GM10248 (cell line): ENCODE results near the gene RPAP3.
"Not testable (repeated sequence)": the region's sequence is repeated elsewhere in the genome, so short reads cannot be mapped to it uniquely, and the experiment has no call there.

Experiments
- CTCF ChIA-PET: fragments of 300-600 bp; sonication (Branson Sonifier 250); formaldehyde crosslinking; extraction: SDS; loops from one replicate; lab custom pipeline; 2021; ENCODE audit warnings: antibody characterized with exemption; lab: Yijun Ruan, JAX
- POLR2A ChIA-PET: fragments of 350-650 bp; sonication (Branson Sonifier 250); formaldehyde crosslinking; extraction: SDS; loops from one replicate; lab custom pipeline; 2020; ENCODE audit warnings: antibody characterized with exemption; lab: Yijun Ruan, JAX
- DNase-seq: peaks from one replicate; pipeline ENCODE4 v3.0.0; 2012; ENCODE audit errors: extremely low spot score
- TF ChIP-seq, protein P1 (sequence below): IDR thresholded peaks from 2 replicates; pipeline ENCODE4 v1.5.1; 2012; ENCODE audit warnings: mild to moderate bottlenecking, low read depth; ENCODE audit errors: extremely low read depth, missing control alignments, control extremely low read depth

RPAP3 gene

DNA sequence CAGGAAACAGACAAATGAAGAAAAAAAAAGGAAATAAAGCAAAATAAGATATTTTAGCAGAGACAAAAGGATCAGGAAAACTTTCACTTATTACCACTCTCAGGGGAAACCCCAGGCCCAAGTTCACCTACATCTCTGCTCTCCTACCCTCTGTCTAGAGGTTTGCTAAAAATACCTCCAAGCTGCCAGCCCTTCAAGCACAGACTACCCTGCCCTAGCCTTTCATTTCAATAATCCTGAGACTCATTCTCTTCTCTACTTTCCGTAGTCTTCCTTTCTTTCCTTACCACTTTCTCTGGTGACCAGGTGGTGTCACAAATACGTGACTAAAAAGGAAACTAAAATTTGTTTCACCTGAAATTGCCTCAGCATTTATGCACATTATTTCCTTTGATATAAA lies 33.8 kb downstream of the RPAP3 start:
- CTCF ChIA-PET = interaction anchor here (1.3 kb wide), 1 partner anchor 20 kb away, joined by 3 read pairs; no protein-coding TSS in a partner anchor
- TF ChIP-seq, protein P1, sequence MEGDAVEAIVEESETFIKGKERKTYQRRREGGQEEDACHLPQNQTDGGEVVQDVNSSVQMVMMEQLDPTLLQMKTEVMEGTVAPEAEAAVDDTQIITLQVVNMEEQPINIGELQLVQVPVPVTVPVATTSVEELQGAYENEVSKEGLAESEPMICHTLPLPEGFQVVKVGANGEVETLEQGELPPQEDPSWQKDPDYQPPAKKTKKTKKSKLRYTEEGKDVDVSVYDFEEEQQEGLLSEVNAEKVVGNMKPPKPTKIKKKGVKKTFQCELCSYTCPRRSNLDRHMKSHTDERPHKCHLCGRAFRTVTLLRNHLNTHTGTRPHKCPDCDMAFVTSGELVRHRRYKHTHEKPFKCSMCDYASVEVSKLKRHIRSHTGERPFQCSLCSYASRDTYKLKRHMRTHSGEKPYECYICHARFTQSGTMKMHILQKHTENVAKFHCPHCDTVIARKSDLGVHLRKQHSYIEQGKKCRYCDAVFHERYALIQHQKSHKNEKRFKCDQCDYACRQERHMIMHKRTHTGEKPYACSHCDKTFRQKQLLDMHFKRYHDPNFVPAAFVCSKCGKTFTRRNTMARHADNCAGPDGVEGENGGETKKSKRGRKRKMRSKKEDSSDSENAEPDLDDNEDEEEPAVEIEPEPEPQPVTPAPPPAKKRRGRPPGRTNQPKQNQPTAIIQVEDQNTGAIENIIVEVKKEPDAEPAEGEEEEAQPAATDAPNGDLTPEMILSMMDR = no peak
- POLR2A ChIA-PET = no interaction called here
- no peak for DNase-seq

GRCh38 chr12:47667935-47668334 lies 37.9 kb downstream of the RPAP3 start:
- CTCF ChIA-PET = interaction anchor here (1.5 to 2.0 kb wide), 3 partner anchors 10 to 19 kb away, joined by 3 to 10 read pairs (median 5); no protein-coding TSS in a partner anchor
- DNase-seq, POLR2A ChIA-PET: not testable (repeated sequence)

DNA sequence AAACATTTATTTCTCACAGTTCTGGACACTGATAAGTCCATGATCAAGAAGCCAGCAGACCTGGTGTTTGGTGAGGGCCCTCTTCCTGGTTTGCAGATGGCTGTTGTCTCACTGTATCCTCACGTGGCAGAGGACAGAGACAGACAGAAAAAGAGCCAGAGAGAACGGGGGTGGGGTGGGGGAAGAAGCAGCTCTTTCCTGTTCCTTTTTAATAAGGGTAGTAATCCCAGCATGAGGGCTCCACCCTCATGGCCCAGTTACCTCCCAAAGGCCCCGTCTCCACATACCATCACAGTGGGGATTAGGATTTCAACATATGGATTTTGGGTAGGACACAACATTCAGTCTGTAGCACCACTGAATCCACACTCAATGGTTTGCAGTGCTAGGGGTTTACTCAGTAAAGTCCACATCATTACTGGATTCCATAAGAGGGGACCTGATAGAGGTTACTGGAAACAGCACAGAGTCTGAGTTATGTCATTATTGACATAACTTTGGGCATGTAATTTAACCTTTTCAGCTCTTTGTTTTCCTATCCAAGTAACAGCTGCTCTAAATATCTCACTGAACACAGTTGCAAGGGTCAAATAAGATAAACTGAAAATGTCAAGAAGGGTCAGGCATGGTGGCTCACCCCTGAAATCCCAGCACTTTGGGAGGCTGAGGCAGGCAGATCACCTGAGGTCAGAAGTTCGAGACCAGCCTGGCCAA lies 53.2 kb downstream of the RPAP3 start:
- POLR2A ChIA-PET = no interaction called here
- TF ChIP-seq, protein P1 = no peak
- DNase-seq = no peak
- CTCF ChIA-PET = interaction anchor here (0.7 to 3.4 kb wide), 22 partner anchors 9 to 620 kb away, joined by 3 to 27 read pairs (median 7); partner anchors contain the start of gene RPAP3

GRCh38 chr12:47651368-47652254 lies 54.2 kb downstream of the RPAP3 start:
- DNase-seq = peak; percentile 34
- ChIA-PET POLR2A (no interaction called here), CTCF (interaction anchor here (0.8 to 3.6 kb wide), 28 partner anchors 10 to 619 kb away, joined by 3 to 27 read pairs (median 6); partner anchors contain the start of genes ENDOU, RAPGEF3 and RPAP3)
- TF ChIP-seq, protein P1 = peak; percentile 56

GRCh38 chr12:47650469-47650868 lies 55.4 kb downstream of the RPAP3 start:
- CTCF ChIA-PET = interaction anchor here (1.1 to 3.6 kb wide), 12 partner anchors 11 to 580 kb away, joined by 3 to 27 read pairs (median 10); partner anchors contain the start of gene ENDOU
- POLR2A ChIA-PET = no interaction called here
- peak; percentile 32 for DNase-seq
- TF ChIP-seq, protein P1 = no peak

- CTCF ChIA-PET = interaction anchor here (1.1 to 3.6 kb wide), 3 partner anchors 13 to 189 kb away, joined by 3 to 13 read pairs (median 7); no protein-coding TSS in a partner anchor
- TF ChIP-seq, protein P1 = no peak
- POLR2A ChIA-PET = no interaction called here
- DNase-seq = no peak
These were observed 56.4 kb downstream of the RPAP3 start for GRCh38 chr12:47649381-47649780.
